Stimulated activated CD4-positive, alpha-beta T cell treated with anti-CD3 and anti-CD28 coated beads, TNF-alpha, amount 100 ng/mL, for 4 hours (primary cell): ENCODE results near the gene HECW1.
"Not testable (repeated sequence)": the region's sequence is repeated elsewhere in the genome, so short reads cannot be mapped to it uniquely, and the experiment has no call there.

Experiments used
- DNase-seq, 3 experiments: peaks; one replicate each; pipeline ENCODE4 v3.0.0-alpha.2; 2020; ENCODE audit warnings: low read depth in 3 of 3

The HECW1 gene

DNA sequence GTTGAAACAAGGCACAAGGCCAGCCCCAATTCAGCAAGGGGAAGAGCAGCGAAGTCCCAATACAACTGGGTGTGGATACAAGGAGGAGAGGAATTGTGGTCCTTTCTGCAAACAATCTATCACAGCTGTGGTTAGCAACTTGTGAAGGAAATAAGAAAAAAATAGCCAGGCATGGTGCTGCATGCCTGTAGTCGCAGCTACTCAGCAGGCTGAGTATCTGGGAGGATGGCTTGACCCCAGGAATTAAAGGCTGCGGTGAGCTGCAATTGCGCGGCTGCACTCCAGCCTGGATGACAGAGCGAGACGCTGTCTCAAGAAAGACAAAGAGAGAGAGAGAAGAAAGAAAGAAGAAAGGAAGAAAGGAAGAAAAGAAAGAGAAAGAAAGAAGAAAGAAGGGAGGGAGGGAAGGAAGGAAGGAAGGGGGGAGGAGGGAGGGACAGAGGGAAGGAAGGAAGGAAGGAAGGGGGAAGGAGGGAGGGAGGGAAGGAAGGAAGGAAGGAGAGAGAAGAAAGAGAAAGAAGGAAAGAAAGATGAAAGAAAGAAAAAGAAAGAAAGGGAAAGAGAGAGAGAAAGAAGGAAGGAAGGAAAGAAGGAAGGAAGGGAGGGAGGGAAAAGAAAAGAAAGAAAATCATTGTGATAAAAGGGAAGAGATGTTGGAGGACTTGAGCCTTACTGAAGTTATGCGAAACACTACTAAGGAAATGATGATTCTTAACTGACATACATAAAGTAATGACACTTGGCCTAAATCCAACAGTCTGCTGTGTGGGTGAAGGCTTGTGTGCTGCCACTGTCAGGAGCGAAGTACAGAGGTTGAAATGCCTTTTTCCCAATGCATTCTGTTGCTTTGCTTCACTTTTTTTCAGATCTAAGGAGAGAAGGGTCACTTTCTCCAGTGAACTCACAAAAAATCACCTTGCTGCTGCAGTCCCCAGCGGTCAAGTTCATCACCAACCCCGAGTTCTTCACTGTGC lies 353.4 kb downstream of the HECW1 start:
- no peak for DNase-seq

DNA sequence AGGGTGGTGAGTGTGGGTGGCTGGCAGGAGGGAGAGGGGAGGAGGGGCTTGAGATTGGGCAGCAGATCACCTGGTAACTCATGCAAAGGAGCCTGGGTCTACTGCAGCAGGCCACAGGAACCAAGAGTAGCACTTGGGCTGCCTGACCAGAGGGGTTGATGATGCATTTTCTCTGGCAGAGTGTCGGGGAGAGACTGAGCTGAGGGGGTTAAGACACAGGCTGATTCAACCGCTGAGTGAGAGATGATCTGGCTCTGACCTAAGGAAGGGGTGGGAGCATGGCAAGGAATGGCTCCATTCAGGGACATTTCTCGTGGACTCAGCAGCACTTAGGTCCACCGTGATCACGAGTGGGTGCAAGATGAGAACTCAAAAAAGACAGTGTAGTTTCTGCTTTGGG lies 355.0 kb downstream of the HECW1 start:
- no peak for DNase-seq

DNA sequence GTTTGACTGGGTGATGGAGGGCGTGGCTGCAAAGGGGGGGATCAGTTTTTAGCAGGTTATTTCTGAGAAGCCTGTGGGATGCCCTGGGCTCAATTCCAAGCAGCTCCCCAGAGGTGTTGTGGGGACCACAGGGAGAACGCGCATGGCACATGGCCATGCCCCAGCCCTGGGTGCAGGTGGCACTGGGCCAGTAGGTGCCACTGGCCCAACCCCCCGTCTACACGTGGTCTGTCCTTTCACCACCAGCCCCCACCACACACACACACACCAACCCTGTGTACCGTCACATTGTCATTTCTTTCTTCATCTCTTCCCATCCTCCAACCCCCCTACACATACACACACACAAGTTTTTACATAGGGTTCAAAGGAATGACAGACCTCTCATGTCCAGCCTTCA lies 355.4 kb downstream of the HECW1 start:
- no peak for DNase-seq

DNA sequence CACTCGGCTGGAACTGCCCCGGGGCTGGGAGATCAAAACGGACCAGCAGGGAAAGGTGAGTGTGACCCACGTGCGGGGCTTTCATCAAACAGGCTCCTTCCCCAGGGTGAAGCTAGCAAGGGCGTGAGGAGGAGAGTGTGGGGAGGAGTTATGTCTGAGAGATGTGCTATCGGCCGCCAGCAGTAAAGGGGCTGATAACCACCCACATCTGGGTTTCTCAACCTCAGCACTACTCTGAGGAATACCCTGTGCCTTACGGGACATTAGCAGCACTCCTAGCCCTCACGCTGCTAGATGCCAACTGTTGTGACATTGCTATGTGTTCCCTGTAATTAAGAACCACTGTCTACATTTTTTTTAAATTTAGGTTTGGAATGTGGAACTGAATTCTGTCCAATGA lies 356.6 kb downstream of the HECW1 start:
- no peak for DNase-seq

DNA sequence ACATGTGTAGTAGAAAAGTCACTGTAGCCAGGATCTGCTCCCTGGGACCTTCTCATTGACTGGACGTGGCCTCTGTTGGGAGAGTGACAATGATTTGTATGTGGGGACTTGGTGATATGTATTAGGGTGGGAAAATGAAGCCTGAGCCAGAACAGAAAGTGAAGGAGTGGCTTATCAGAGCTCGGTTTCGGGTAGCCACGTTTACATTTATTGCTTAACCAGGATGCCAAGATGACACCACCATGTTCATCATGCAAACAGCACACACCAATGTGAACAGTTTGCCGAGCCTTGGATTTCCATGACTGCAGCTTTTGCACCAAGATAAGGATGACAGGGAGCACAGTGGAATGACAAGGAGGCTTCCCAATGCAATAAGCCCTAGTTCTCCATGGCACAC lies 357.7 kb downstream of the HECW1 start:
- DNase-seq: no peak

DNA sequence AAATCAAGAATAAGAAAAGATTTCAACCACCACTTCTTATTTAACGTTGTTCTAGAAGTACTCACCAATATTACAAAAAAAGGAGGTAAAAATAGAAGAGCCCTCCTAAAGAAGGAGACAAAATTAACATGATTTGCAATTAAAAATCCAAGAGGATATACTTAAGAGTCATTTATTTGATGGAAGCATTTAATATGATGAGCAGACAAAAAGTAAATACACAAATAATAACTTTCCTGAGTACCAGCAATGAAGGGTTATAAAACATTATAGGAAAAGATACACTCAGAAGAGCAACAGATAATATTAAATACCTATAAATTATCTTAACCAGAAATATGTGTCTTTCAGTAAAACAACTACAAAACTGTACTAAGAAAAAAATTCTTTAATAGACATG lies 363.5 kb downstream of the HECW1 start:
- no peak for DNase-seq

DNA sequence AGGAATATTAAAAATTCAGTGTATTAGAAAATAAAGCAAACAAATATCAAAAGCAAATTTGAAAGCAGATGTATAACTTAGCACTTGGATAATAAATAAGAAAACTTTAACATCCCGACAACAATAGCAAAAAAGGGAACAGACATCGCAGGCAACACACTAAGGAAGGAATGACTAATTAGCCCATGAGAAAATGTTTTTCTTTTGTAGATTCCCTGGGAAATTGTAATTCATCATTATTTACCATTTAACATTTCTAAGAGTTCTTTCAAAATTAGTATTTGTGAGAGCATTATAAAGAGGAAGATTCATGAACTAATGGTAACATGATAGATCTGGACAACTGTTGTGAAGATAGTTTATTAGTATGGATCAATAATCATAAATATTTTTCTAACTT lies 364.4 kb downstream of the HECW1 start:
- no peak for DNase-seq

DNA sequence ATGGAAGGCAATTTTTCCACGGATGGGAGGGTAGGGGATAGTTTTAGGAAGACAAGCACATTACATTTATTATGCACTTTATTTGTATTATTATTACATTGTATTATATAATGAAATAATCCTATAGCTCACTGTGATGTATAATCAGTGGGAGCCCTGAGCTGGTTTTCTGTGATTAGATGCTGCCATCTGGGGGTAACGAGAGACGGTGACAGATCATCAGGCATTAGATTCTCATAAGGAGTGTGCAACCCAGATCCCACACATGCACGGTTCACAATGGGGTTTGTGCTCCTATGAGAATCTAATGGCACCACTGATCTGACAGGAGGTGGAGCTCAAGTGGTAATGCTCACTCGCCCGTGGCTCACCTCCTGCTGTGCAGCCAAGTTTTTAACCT lies 366.6 kb downstream of the HECW1 start:
- no peak for DNase-seq

DNA sequence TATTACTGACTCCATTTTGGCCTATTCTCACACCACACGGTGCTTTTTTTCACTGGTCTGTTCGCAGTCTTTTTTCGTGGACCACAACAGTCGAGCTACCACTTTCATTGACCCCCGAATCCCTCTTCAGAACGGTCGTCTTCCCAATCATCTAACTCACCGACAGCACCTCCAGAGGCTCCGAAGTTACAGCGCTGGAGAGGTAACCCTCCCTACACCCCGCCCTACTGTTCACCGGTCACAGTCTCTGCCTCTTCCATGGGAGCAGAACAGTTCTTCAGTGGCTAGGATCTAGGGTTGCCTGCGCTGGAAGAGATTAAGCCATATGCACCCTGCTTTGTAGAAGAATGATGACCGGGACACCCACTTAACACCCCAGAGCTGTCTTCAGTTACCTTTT lies 367.1 kb downstream of the HECW1 start:
- DNase-seq: no peak

DNA sequence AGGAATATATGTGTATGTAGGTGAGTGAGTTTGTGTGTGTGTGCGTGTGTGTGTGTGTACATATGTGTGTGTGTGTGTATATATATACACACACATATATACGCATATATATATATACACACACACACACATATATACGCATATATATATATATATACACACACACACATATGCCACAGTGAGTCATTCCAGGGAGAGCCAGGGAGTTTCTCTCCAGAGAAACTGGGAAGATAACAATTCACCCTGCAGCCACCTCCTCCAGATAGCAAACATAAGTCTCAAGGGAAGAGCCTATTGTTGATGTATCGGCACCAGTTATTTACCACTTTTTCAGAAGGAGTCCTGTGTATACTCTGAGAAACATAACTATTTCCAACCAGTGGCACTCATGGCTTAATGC lies 368.1 kb downstream of the HECW1 start:
- DNase-seq: no peak

DNA sequence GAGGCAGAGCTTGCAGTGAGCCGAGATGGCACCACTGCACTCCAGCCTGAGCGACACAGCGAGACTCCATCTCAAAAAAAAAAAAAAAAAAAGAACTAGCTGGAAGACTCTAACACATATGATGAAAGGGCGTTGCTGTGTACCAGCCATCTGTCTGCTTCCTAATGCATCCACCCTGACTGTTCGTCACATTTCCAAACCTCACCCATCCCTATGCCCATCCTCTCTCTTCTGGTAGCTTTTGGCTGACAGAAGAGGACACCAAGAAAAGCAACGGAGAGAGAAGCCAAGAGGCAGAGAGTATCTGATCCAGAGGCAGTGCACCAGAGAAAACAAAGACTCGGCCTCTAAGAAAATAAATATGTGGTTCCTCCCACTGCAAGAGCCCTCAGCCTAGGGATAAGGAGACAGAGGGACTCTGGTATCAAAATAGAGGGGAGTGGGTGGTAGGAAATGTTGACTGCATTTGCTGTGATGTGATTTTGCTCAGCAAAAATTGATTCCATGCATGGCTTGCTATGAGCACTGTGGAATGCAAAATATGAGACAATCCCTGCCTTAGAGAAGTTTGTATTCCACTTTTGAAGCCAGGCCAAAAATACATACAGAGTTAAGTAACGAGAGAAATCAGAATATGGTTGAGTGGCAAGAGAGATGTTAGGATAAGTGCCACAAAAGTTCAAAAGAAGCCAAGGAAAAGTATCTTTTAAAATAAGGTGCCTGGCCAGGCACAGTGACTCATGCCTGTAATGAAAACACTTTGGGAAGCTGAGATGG lies 369.6 kb downstream of the HECW1 start:
- DNase-seq: no peak

DNA sequence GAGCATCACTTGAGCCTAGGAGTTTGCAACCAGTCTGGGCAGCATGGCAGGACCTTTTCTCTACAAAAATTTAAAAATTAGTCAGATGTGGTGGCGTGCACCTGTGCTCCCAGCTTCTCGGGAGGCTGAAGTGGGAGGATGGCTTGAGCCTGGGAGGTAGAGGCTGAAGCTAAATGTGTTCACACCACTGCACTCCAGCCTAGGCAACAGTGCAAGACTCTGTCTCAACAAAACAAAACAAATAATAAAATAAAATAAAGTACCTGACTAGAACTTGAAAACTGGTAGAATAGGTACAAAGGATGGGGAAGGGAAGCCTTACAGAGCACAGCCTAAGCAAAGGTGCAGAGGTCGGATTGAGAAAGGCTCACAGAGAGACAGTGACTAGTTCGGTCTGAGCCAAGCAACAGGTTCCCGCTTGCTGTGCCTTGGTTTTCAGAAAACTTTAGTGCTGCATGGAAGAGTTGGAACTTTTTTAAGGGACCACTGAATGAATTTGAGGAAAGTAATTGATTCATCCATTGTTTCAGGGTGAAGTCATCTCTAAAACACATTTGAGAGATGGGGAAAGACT lies 370.3 kb downstream of the HECW1 start:
- DNase-seq: no peak

DNA sequence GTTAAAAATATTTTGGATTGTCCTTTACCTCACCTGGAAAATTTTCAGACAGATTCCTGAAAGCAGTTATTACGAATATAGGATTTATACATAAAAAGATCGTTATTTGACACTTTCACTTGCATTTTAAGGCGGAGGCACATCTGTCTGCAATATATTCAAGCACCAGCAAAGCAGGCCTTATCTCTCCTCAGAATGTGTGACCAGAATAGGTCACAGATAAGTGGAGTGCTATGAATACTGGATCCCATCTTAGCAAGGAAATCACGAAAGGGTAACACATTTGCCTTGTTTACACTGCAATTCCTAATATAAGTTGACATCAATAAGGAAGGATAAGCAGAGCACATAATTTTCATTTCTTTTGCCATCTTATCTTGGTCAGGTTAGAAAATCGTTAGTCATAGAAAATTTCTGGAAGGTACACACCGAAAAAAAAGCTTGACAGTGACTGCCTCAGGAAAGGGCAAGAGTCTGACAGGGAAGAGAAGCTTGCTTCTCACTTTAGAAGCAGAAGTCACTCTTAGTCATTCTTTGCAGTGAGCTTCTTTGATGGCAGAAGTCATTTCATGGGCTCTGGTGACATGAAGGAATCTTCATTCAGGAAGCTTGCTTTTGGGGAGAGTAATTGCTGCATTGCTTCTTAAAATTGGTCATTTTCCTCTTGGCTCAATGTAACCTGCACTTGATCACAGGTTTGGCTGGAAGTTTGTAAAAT lies 372.4 kb downstream of the HECW1 start:
- no peak for DNase-seq

DNA sequence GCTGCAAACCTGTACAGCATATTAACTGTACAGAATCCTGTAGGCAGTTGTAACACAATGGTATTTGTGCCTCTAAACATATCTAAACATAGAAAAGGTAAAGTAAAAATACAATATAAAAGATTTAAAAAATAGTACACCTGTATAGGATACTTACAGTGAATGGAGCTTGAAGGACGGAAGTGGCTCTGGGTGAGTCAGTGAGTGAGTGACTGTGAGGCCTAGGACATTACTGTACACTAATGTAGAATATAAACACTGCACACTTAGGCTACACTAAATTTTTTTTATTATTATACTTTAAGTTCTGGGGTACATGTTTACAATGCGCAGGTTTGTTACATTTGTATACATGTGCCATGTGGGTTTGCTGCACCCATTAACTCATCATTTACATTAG lies 373.1 kb downstream of the HECW1 start:
- no peak for DNase-seq

DNA sequence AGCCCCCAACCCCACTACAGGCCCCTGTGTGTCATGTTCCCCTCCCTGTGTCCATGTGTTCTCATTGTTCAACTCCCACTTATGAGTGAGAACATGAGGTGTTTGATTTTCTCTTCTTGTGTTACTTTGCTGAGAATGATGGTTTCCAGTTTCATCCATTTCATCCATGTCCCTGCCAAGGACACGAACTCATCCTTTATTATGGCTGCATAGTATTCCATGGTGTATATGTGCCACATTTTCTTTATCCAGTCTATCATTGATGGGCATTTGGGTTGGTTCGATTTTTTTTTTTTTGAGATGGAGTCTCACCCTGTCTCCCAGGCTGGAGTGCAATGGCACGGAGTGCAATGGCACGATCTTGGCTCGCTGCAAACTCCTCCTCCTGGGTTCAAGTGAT lies 373.6 kb downstream of the HECW1 start:
- not testable (repeated sequence) for DNase-seq

DNA sequence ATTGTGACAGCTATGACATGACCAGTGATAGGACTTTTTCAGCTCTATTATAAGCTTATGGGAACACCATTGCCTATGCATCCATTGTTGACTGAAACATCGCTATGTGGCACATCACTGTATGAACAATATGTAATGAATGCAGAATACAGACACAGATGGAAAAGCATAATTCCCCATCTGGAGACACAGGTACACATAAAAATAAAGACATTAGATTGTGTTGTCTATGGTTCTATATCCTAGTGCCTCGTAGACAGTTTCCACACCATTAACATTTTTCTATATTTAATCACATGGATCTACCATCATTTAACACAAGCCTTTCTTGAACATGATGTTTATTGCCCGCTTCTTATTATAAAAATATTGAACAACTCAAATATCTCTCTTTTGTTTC lies 374.2 kb downstream of the HECW1 start:
- DNase-seq: no peak

DNA sequence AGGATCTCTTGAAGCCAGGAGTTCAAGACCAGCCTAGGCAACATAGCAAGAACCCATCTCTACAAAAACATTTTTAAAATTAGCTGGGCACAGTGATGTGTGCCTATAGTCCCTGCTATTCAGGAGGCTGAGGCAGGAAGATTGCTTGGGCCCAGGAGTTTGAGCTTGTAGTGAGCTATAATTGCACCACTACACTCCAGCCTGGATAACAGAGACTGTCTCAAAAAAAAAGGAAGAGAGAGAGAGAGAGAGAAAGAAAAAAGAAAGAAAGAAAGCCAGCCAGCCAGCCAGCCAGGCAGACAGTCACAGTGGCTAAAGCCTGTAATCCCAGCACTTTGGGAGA lies 375.3 kb downstream of the HECW1 start:
- no peak for DNase-seq

DNA sequence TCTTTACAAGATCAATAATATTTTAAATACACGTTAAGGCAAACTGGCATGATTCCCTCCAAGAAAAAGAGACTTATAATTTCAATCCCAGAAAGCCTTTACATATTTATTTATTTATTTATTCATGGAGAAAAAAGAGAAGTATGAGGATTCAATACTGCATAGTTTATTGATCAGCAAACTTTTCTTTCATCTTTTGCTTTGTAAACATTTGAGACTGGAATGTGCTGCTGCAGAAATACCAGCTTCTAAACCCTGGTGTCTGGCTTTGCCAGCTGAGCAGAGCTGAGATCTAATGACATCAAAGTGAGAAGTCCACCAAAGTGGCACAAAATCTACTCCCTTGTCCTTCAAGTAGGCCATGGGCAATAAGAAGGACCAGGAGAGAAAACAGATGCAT lies 376.8 kb downstream of the HECW1 start:
- no peak for DNase-seq

DNA sequence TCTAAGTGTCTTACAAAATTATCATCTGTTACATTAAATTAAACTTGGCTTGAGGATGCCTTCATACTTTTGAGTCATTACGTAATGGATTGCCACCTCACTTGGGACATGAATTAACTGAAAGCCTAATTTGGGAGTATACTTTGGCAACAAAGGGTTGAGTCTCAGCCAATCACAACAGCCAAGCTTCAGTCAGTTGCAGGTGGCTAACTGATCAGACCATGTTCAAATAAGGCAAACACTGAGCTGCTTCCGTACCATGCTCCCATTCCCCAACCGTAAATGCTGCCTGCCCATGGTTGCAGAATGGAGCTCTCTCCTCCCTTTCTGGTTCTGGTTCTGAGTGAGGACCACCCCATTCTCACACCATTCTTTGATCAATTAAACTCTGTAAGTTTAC lies 377.6 kb downstream of the HECW1 start:
- DNase-seq: no peak

DNA sequence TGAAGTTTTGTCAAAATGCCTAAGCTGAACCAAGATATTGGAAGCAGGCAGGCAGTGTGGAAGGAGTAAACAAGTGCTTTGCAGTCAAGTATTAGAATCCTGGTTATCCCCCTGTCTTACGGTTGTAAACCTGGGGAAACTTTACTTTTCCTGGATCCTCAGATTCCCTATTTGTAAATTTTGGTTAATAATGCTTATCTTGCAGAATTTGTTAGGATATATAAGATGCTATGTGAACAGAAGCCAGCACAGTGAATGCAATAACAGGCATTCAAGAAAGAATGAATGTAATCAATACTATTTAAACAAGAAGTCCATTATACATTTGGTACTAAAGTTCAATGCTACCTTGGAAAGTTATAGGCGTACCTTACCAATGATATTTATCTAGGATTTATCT lies 378.7 kb downstream of the HECW1 start:
- no peak for DNase-seq

DNA sequence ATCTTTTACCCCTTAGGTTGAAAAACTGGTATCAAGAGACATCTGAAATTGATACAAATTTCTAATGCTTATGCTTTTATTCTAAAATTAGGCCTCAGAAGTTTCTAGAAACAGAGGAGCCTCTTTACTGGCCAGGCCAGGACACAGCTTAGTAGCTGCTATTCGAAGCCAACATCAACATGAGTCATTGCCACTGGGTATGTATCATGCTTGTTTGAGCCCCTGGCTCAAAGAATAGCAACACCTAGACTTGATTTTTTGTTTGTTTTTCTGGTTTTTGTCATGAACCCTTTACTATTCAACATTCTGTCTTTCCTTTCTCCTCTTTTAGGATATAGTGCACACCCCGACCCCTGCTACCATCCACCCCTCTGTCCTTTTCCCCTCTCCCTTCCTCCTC lies 379.5 kb downstream of the HECW1 start:
- no peak for DNase-seq

DNA sequence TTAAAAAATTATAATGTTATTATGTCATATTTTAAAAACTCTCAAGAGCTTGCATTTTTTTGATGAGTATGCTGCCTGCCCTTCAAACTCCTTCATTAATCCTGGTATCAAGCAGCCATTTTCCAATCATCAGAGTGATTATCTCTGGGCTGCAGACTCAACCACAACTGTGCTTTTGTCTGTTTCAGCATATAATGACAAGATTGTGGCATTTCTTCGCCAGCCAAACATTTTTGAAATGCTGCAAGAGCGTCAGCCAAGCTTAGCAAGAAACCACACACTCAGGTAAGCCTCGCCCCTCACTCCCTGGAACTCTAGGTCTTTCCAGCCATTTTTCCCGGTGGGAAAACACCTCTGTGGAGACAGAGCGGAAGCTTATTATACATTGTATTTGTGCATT lies 380.4 kb downstream of the HECW1 start:
- no peak for DNase-seq
